ENCODE results near the gene FBRSL1.
"Not testable (repeated sequence)": the region's sequence is repeated elsewhere in the genome, so short reads cannot be mapped to it uniquely, and the experiment has no call there.

Gene FBRSL1

GRCh38 chr12:132530447-132530846, 40.5 kb downstream of the FBRSL1 start:
- DNase-seq (ENCODE audit: extremely low read depth, low read depth) = no peak
- TF ChIP-seq CTCF (IDR thresholded peaks at IDR 0.05; ENCODE audit: low read depth, low read length, missing control alignments) = no peak
- no peak overlapping the region for H3K4me3 ChIP-seq (replicated peaks; ENCODE audit: low read depth, low read length)

GRCh38 chr12:132530851-132531250, 40.9 kb downstream of the FBRSL1 start:
- H3K4me3 ChIP-seq (replicated peaks; ENCODE audit: low read depth, low read length) = no peak overlapping the region
- no peak for DNase-seq (ENCODE audit: extremely low read depth, low read depth)
- no peak for TF ChIP-seq CTCF (IDR thresholded peaks at IDR 0.05; ENCODE audit: low read depth, low read length, missing control alignments)

- not testable (repeated sequence) for DNase-seq (ENCODE audit: extremely low read depth, low read depth); H3K4me3 ChIP-seq (replicated peaks; ENCODE audit: low read depth, low read length)
These were observed 43.0 kb downstream of the FBRSL1 start for GRCh38 chr12:132532711-132533583.

- no peak for TF ChIP-seq CTCF (IDR thresholded peaks at IDR 0.05; ENCODE audit: low read depth, low read length, missing control alignments)
- H3K4me3 ChIP-seq (replicated peaks; ENCODE audit: low read depth, low read length) = no peak overlapping the region
- no peak for DNase-seq (ENCODE audit: extremely low read depth, low read depth)
These were observed 43.6 kb downstream of the FBRSL1 start for GRCh38 chr12:132533584-132533958.

- no peak for TF ChIP-seq CTCF (IDR thresholded peaks at IDR 0.05; ENCODE audit: low read depth, low read length, missing control alignments)
- no peak for DNase-seq (ENCODE audit: extremely low read depth, low read depth)
- H3K4me3 ChIP-seq (replicated peaks; ENCODE audit: low read depth, low read length) = no peak overlapping the region
These were observed 44.1 kb downstream of the FBRSL1 start for GRCh38 chr12:132534076-132534475.

GRCh38 chr12:132535019-132535418, 45.1 kb downstream of the FBRSL1 start:
- H3K4me3 ChIP-seq (replicated peaks; ENCODE audit: low read depth, low read length) = no peak overlapping the region
- no peak for TF ChIP-seq CTCF (IDR thresholded peaks at IDR 0.05; ENCODE audit: low read depth, low read length, missing control alignments)
- DNase-seq (ENCODE audit: extremely low read depth, low read depth) = no peak

GRCh38 chr12:132536102-132536876, 46.3 kb downstream of the FBRSL1 start:
- H3K4me3 ChIP-seq (replicated peaks; ENCODE audit: low read depth, low read length) = no peak overlapping the region
- no peak for TF ChIP-seq CTCF (IDR thresholded peaks at IDR 0.05; ENCODE audit: low read depth, low read length, missing control alignments)
- no peak for DNase-seq (ENCODE audit: extremely low read depth, low read depth)
